A673 (cell line): ENCODE data around the gene SAPCD1. TPM values are rescaled to one million over a fixed set of nuclear protein-coding genes. Genes with fewer than 3 reads are reported as not detected.

Source experiments
- BruUV-seq: library from RNA; stranded (reverse); fragments of 400-500 nt; replicated peaks from 2 replicates; lab custom pipeline; 2021; lab: Mats Ljungman, UMichigan
- CTCF ChIA-PET: fragments of 300-600 bp; sonication (Branson Sonifier 250); formaldehyde crosslinking; loops from one replicate; lab custom pipeline; 2022; ENCODE audit warnings: antibody characterized with exemption; lab: Charles Lee
- POLR2A ChIA-PET: fragments of 300-600 bp; sonication (Branson Sonifier 250); formaldehyde crosslinking; loops from one replicate; lab custom pipeline; 2022; ENCODE audit warnings: antibody characterized with exemption; ENCODE audit not compliant: low non-redundant PET; lab: Charles Lee
- DNase-seq: peaks from one replicate; pipeline ENCODE4 v3.0.0-alpha.2; 2015; ENCODE audit warnings: low spot score
- H3K27ac ChIP-seq: fragments of 200-600 bp; sonication (generic); 2 replicates; pipeline ENCODE4 v1.5.1; 2016; ENCODE audit warnings: mixed run types, low read depth, mild to moderate bottlenecking, mixed read lengths, antibody characterized with exemption, low read length; ENCODE audit not compliant: poor library complexity, severe bottlenecking
- H3K27me3 ChIP-seq: fragments of 200-600 bp; sonication (generic); replicated peaks from 2 replicates; pipeline ENCODE4 v1.6.1; 2017; ENCODE audit warnings: mixed run types, low read depth, mild to moderate bottlenecking, mixed read lengths, antibody characterized with exemption, low read length; ENCODE audit not compliant: insufficient read depth, poor library complexity
- H3K36me3 ChIP-seq: fragments of 200-600 bp; sonication (generic); 2 replicates; pipeline ENCODE4 v1.6.1; 2016; ENCODE audit warnings: mixed run types, mild to moderate bottlenecking, mixed read lengths, antibody characterized with exemption, low read length; ENCODE audit not compliant: insufficient read depth, poor library complexity, severe bottlenecking
- H3K4me1 ChIP-seq: fragments of 200-600 bp; sonication (generic); 2 replicates; pipeline ENCODE4 v1.6.1; 2017; ENCODE audit warnings: mixed run types, mild to moderate bottlenecking, mixed read lengths, antibody characterized with exemption, low read length; ENCODE audit not compliant: insufficient read depth, poor library complexity, severe bottlenecking
- H3K4me3 ChIP-seq: fragments of 200-600 bp; sonication (generic); 2 replicates; pipeline ENCODE4 v1.5.1; 2016; ENCODE audit warnings: low read depth, mixed run types, mild to moderate bottlenecking, mixed read lengths, low read length; ENCODE audit not compliant: poor library complexity, severe bottlenecking
- H3K9me3 ChIP-seq: fragments of 200-600 bp; sonication (generic); 2 replicates; pipeline ENCODE4 v1.6.1; 2016; ENCODE audit warnings: mixed run types, low read depth, mild to moderate bottlenecking, mixed read lengths, antibody characterized with exemption, low read length; ENCODE audit not compliant: poor library complexity, severe bottlenecking
- EZH2 ChIP-seq: fragments of 200-600 bp; sonication (generic); IDR thresholded peaks from 2 replicates; pipeline ENCODE4 v1.6.1; 2017; ENCODE audit warnings: borderline replicate concordance, low read depth, mild to moderate bottlenecking, mixed read lengths, antibody characterized with exemption, low read length; ENCODE audit not compliant: poor library complexity, severe bottlenecking
- intact Hi-C: fragments of 100-400 bp; cut with micrococcal nuclease; formaldehyde crosslinking; loops from one replicate; pipeline ENCODE4 v1.10.0; 2022; ENCODE audit not compliant: unreplicated experiment
- total RNA-seq: library from RNA; stranded (reverse); gene quantifications from 2 replicates; pipeline ENCODE4 v1.2.3, GENCODE V29; 2021
- TF ChIP-seq, protein P1 (sequence below): fragments of 300-800, 200-600 bp; sonication (generic); conservative IDR thresholded peaks from 2 replicates; pipeline ENCODE4 v1.5.1; 2017; ENCODE audit warnings: low read depth, mild to moderate bottlenecking, antibody characterized with exemption, low read length, moderate library complexity, mixed read lengths

SAPCD1 gene
- total RNA-seq, 1 experiment from 2014 or later = 9.9 TPM

DNA sequence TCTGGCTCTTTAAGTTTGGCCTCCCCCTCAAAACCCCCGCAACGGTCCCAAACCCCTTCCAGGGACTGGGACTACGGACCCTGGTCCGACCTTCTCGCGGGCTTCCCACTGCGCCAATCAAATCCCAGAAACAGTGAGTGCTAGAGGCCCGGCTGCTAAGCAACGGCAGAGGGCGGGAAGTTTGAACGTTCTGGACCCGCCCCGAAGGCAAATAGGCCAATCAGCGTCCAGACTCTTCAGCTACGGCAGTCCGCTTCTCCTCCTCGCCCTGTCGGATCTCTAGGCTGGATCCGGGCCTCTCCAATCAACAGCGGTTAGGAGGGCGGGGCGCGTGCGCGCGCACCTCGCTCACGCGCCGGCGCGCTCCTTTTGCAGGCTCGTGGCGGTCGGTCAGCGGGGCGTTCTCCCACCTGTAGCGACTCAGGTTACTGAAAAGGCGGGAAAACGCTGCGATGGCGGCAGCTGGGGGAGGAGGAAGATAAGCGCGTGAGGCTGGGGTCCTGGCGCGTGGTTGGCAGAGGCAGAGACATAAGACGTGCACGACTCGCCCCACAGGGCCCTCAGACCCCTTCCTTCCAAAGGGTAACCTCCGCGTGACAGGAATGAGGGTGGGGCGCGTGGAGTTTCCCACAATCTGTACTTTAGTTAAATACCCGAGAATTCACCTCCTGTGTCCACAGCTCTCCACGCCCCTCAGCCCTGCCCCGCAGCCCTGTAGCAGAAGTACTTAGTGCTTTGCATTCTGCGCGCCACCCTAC is 22.6 kb upstream of the SAPCD1 start, which contains the start of gene MSH5:
TSS of gene MSH5 (plus strand) at position 367 of the 758 bp plus-strand sequence. CDS start 462 bp downstream, outside the sequence.
- CTCF ChIA-PET = interaction anchor here (2.0 kb wide), 1 partner anchor 30 kb away, joined by 12 read pairs; no protein-coding TSS in a partner anchor
- intact Hi-C loops = loop anchor here (2.0 to 10.0 kb wide), 3 partner anchors 52 to 195 kb away; partner anchors contain the start of genes ATP6V1G2, DDX39B, GPANK1 and NFKBIL1
- DNase-seq = peak; percentile 100
- POLR2A ChIA-PET = interaction anchor here (0.6 to 1.3 kb wide), 4 partner anchors 10 to 88 kb away, joined by 3 to 8 read pairs (median 5); partner anchors contain the start of genes HSPA1A, HSPA1B and HSPA1L
- H3K4me1 ChIP-seq = peaks cover 36% of the 10 kb centered on the region
- TSS peak; percentile 50 for BruUV-seq
- TF ChIP-seq EZH2 = no peak
- TF ChIP-seq, protein P1, sequence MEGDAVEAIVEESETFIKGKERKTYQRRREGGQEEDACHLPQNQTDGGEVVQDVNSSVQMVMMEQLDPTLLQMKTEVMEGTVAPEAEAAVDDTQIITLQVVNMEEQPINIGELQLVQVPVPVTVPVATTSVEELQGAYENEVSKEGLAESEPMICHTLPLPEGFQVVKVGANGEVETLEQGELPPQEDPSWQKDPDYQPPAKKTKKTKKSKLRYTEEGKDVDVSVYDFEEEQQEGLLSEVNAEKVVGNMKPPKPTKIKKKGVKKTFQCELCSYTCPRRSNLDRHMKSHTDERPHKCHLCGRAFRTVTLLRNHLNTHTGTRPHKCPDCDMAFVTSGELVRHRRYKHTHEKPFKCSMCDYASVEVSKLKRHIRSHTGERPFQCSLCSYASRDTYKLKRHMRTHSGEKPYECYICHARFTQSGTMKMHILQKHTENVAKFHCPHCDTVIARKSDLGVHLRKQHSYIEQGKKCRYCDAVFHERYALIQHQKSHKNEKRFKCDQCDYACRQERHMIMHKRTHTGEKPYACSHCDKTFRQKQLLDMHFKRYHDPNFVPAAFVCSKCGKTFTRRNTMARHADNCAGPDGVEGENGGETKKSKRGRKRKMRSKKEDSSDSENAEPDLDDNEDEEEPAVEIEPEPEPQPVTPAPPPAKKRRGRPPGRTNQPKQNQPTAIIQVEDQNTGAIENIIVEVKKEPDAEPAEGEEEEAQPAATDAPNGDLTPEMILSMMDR = no peak
- H3K27ac ChIP-seq = peak within 1 kb of the TSS; percentile 95
- no peaks in the 10 kb centered on the region for H3K9me3 ChIP-seq
- H3K36me3 ChIP-seq = peaks cover 35% of the 10 kb centered on the region
- no peaks in the 10 kb centered on the region for H3K27me3 ChIP-seq
- peak within 1 kb of the TSS; percentile 71 for H3K4me3 ChIP-seq

DNA sequence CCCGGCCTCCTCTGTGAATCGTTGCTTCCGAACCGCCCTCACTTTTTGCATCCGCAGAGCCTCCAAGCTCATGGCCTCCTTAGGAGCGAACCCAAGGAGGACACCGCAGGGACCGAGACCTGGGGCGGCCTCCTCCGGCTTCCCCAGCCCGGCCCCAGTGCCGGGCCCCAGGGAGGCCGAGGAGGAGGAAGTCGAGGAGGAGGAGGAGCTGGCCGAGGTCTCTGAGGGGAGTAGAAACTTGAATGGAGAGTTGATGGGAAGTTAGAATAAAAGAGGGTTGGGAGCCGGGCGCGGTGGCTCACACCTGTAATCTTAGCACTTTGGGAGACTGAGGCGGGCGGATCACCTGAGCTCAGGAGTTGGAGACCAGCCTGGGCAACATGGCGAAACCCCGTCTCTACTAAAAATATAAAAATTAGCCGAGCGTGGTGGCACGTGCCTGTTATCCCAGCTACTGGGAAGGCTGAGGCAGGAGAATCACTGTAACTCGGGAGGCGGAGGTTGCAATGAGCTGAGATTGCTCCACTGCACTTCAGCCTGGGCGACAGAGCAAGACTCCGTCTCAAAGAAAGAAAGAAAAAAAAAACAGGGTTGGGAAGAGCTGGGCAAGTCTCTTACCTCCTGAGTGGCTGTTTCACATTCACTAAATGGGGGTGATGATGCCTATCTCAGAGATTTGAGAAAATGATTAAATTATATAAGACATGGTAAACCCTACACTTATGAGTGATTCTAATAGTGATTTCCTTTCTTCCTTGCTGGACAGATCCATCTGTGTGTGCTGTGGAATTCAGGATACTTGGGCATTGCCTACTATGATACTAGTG is 21.8 kb upstream of the SAPCD1 start:
- Histone ChIP-seq H3K4me1 (peaks cover 35% of the 10 kb centered on the region), H3K9me3 (no peaks in the 10 kb centered on the region), H3K27ac (peak overlapping the region; percentile 95), H3K36me3 (peaks cover 35% of the 10 kb centered on the region), H3K4me3 (peak overlapping the region; percentile 71), H3K27me3 (no peaks in the 10 kb centered on the region)
- ChIA-PET CTCF (interaction anchor here (0.6 to 2.0 kb wide), 2 partner anchors 29 to 90 kb away, joined by 3 to 12 read pairs; no protein-coding TSS in a partner anchor), POLR2A (interaction anchor here (0.8 kb wide), 1 partner anchor 82 kb away, joined by 4 read pairs; no protein-coding TSS in a partner anchor)
- no TSS peak for BruUV-seq
- TF ChIP-seq EZH2 = no peak
- TF ChIP-seq, protein P1 = no peak
- intact Hi-C loops = no loop called here
- DNase-seq = peak; percentile 55

DNA sequence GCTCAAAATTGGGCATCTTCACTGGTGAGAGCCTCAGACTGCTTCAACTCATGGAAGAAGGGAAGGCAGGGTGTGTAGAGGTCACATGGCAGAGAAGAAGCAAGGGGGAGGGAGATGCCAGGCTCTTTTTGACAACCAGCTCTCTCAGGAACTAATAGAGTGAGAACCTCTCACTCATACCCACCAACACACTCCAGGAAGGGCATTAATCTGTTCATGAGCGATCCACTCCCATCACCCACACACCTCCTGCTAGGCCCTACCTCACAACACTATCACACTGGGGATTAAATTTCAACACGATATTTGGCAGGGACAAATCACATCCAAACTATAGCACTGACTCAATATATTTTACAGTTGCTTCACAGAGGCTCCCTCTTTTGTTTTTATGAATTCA is 20.6 kb upstream of the SAPCD1 start:
- no peak for TF ChIP-seq EZH2
- TF ChIP-seq, protein P1 = no peak
- BruUV-seq = no TSS peak
- Histone ChIP-seq H3K27me3 (no peaks in the 10 kb centered on the region), H3K4me3 (no peak overlapping the region), H3K27ac (peak overlapping the region; percentile 0), H3K4me1 (peaks cover 32% of the 10 kb centered on the region), H3K9me3 (no peaks in the 10 kb centered on the region), H3K36me3 (peaks cover 35% of the 10 kb centered on the region)
- POLR2A ChIA-PET = no interaction called here
- CTCF ChIA-PET = interaction anchor here (0.7 kb wide), 1 partner anchor 49 kb away, joined by 5 read pairs; no protein-coding TSS in a partner anchor
- DNase-seq = no peak
- intact Hi-C loops = no loop called here
